GM19467 (cell line): ENCODE data around the gene SYNPO.

Experiments used
- ATAC-seq: cut with Tn5 transposase; IDR thresholded peaks from one replicate; pipeline ENCODE4 v1.9.1; 2021; ENCODE audit warnings: mild to moderate bottlenecking, moderate library complexity; ENCODE audit not compliant: unreplicated experiment

SYNPO gene

GRCh38 chr5:150606476-150606875, 34.0 kb upstream of the SYNPO start:
- ATAC-seq, result no peak

GRCh38 chr5:150607105-150607504, 33.4 kb upstream of the SYNPO start:
- ATAC-seq, result no peak

- ATAC-seq, result no peak
Observed at GRCh38 chr5:150607991-150608390, 32.5 kb upstream of the SYNPO start.

- no peak for ATAC-seq
Observed at GRCh38 chr5:150608991-150609390, 31.5 kb upstream of the SYNPO start.

- ATAC-seq, result no peak
Observed at GRCh38 chr5:150609843-150610584, 30.4 kb upstream of the SYNPO start.

- ATAC-seq, result no peak
Observed at GRCh38 chr5:150611026-150611425, 29.4 kb upstream of the SYNPO start.

GRCh38 chr5:150612405-150612804, 28.1 kb upstream of the SYNPO start:
- ATAC-seq, result no peak

- ATAC-seq, result no peak
Observed at GRCh38 chr5:150612905-150613670, 27.4 kb upstream of the SYNPO start.

GRCh38 chr5:150613991-150614660, 26.3 kb upstream of the SYNPO start:
- no peak for ATAC-seq

- ATAC-seq, result no peak
Observed at GRCh38 chr5:150614661-150615060, 25.8 kb upstream of the SYNPO start.

- ATAC-seq, result no peak
Observed at GRCh38 chr5:150615141-150615699, 25.2 kb upstream of the SYNPO start.

- ATAC-seq, result no peak
Observed at GRCh38 chr5:150616024-150616470, 24.4 kb upstream of the SYNPO start.

- ATAC-seq, result no peak
Observed at GRCh38 chr5:150616506-150616905, 24.0 kb upstream of the SYNPO start.

GRCh38 chr5:150618163-150618562, 22.3 kb upstream of the SYNPO start:
- ATAC-seq, result no peak

GRCh38 chr5:150618588-150619281, 21.7 kb upstream of the SYNPO start:
- ATAC-seq, result no peak

GRCh38 chr5:150619359-150620230, 20.9 kb upstream of the SYNPO start:
- no peak for ATAC-seq

- no peak for ATAC-seq
Observed at GRCh38 chr5:150621301-150621700, 19.2 kb upstream of the SYNPO start.

GRCh38 chr5:150622157-150622556, 18.3 kb upstream of the SYNPO start:
- no peak for ATAC-seq

GRCh38 chr5:150623152-150623877, 17.1 kb upstream of the SYNPO start:
- ATAC-seq, result no peak
